OCI-M2 (cell line): ENCODE measurements around the gene EGLN1.

Experiments
- DNase-seq: peaks from one replicate; lab custom pipeline; 2025; ENCODE audit not compliant: unreplicated experiment; lab: John Stamatoyannopoulos, UW

EGLN1 gene

DNA sequence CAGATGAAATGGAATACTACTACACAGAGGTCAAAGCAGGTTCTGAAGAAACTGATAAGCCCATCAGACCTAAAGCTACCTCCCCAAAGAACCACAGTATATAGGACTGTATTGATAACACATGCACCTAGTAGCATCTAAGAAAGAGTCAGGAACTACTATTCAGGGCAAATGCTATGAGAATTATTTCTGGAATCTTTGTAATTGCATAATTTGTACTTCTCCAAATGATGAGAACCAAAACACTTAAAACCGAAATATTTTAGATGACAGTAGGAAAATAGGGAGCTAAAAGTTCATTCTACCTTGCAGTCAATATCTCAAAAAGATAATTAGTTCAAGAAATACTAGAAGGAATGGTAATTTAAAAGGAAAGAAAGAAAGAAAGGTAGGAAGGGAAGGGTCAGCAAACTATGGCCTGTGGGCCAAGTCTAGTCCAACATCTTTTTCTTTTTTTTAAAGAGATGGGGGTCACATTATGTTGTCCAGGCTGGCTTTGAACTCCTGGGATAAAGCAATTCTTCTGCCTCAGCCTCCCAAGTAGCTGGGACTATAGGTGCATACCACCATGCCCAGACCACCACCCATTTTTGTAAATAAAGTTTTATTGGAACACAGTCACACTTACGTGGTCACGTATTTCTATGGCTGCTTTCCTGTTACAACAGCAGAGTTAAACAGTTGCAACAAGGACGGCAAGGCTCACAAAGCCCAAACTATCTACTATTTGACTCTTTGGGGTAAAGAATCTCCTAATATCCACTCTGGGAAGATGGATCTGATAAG is 24.0 kb downstream of the EGLN1 start:
- no peak for DNase-seq

DNA sequence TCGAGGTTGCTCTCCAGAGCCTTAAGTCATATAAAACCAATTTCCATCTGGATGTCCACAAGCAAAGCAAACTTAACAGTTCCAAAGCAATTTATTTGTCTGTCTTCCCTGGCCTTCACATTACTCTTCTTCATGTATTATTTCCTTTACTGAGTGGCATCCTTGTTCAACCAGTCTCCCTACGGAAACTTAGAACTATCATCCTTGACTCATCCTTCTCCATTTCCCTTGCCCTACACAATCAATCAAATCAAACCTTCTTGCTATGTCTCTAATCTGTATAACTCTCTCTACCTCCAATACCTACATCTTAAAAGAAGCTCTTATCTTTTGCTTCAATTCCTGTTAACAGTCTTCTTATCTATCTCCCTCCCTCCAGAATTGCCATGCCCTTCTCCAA is 25.4 kb downstream of the EGLN1 start:
- DNase-seq: no peak

DNA sequence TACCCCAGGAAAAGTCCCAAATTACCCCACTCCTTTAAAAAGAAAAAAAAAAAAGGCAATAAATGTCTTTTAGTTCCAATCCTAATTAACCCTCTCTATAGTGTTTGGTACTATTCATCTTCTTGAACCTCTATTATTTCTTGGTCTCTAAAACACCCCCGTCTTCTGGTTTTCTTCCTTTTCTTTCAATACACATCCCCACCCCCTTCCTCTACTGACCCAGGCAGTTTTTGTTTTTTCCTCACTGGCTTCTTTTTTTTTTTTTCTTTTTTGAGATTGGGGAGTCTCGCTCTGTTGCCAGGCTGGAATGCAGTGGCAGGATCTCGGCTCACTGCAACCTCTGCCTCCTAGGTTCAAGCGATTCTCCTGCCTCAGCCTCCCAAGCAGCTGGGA is 26.1 kb downstream of the EGLN1 start:
- no peak for DNase-seq

DNA sequence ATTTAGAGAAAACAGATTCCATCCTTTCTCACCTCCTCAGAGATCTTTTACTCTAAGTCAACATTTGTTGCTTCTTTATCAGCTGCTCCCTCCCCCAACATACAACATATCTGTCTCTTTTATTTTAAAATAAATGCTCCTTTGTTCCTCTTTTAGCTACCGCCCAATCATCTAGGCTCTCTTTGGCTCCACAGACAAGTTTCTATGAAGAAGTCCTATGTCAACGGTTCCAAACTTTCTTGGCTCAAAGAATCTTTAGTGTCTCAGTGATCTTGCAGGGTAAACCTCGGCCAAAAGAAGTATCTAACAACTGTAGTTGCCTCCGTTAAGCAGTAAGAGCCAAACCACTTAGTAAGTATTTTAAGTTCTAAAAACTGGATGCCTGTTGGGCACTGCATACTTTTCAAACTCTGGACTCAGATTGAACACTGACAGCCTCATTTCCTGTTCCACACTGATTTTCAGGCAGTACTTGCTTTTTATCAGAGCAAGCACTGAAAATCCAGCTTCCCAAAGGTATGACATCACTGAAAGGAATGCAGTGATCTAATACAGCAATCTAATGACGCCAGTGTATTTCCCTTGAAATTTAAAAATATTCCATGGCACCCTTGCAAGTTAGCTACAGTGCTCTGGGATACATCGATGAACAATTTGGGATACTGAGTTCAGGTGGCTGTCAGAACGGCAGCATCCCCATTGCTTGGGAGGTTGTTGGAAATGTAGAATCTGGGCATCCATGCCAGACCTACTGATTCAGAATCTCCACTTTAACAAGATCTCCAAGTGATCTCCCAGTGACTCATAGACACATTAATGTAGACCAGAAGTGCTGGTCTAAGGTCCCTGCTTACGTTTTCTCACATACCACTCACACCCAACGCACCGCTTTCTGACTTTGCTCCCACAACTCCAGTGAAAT is 26.8 kb downstream of the EGLN1 start:
- DNase-seq: no peak

DNA sequence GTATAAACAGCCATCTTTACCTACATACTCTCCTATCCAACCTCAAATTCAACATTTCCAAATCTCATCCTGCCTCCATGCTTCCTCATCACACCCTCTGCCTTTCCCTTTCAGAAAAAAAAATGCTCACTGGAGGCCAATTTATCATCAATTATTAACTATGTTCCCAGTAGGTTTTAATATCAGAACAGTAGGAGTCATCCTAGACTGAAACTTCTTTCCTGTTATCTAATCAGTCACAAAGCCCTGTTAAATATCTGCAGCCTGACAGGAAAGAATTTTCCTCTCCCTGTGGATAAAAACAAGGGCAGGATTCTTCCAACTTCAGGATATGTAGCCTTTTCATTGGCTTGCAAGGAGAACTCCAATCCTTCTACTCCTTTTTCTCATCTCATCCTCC is 28.4 kb downstream of the EGLN1 start:
- DNase-seq: no peak

DNA sequence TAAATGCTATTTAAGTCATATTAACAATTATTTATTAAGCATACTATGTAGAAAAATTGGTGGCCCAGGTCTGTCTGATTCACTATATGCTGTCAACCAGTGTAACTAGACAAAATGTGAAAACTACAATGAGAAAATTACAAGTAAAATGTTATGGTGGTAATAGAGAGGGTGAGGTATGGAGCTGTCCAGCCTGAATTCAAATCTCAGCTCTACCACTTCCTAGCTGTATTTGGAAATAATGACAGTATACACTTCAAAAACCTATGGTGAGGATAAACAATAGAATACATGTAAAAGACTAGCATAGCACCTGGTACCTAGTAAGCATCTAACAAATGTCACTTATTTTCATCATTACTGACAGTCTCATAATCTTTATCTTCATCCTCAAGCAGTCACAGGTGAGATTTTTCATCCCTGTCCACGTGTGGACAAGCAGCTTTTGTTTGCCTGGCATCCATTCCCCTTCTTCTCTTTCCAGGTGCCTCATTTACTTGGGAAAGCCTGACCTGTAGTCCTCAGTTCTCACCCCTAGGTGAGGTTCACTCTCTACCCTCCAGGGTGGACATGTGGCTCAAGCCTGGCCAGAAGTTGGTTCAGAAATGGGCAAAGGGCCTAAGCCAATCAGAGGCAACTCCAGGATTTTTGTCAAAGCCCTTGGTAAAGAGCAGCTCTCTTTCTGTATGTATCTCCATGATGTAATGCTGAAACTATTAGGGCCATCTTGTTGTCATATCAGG is 29.5 kb downstream of the EGLN1 start:
- no peak for DNase-seq

DNA sequence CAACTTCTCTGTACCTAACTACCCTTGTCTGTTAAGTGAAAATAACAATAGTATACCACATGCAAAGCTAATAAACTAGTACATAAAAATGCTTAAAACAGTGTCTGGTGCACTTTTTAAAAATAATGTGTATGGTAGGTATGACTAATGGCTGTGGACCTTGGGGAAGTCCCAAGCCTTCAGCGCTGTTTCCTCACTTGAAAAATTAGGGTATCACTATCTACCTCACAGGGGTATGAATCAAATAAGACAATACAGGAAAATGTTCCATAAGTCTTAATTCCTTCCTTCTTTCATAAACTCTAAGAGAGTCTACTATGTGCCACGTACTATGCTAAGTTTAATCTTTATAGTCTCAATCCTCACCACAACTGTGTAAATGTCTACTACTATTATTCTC is 32.0 kb downstream of the EGLN1 start:
- no peak for DNase-seq

DNA sequence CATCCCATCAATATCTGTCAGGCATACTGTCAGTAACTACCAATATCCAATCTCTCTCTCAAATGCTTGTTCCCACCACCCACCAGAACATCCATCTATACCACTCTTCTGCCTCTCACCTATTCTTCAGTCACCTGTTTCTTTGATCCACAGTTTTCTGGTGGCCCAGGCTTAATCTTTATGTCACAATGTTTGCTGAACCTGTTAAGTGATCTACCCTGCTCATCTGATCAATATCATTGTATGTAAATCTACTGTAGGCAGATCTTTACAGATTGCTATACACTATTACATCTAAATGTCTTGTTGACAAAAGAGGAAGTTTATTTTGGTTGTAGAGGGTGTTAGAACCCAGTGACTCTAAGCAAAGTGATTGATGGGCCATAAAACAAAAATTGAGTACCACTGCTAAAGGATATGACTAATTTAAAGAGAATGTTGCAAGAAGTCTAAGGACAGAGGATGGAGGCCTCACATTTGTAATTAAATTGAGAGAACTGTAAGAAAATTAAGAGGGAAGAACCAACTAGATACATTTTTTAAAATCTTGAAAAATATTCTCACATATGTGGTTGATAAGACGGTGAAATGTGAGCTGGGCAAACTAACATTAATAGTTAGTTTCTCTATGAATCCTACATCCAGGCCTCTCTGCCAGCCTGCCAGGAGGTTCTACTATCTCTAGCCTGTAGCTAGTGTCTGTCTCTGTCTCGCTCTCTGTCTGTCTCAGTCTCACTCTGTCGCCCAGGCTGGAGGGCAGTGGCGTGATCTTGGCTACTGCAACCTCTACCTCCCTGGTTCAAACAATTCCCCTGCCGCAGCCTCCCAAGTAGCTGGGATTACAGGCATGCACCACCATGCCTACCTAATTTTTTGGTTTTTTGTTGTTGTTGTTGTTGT is 34.1 kb downstream of the EGLN1 start:
- DNase-seq: no peak

DNA sequence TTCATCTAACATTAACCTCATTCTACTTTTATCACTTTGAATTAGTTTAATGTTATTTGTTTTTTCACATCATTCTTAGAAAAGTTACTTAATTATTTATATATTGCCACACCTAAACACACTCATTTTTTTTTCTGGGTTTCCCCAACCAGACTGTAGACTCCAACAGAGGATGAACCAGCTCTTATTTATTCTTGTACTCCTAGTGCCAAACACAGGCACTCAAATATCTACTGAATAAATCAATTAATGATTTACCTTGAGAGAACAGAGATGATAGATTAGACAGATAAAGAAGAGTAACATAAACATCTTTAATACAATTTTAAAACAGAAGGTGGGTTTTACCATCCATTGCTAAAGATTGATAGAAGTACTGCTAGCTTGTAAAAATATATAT is 35.6 kb downstream of the EGLN1 start:
- no peak for DNase-seq

DNA sequence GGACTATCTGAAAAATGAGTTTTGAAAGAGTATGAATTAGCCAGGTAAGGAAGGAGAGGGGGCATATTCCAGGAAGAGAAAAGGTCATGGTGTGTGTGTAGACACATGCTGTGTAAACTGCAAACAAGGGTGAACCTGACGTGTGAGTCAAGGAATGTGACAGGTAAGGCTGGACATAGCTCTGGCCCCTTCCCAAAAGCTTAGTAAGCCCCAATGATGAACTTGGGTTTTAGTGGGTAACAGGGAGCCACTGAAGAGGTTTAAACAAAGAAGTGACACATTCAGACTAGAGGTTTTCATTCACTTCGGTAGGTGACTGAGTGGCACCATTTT is 36.7 kb downstream of the EGLN1 start:
- DNase-seq: no peak

DNA sequence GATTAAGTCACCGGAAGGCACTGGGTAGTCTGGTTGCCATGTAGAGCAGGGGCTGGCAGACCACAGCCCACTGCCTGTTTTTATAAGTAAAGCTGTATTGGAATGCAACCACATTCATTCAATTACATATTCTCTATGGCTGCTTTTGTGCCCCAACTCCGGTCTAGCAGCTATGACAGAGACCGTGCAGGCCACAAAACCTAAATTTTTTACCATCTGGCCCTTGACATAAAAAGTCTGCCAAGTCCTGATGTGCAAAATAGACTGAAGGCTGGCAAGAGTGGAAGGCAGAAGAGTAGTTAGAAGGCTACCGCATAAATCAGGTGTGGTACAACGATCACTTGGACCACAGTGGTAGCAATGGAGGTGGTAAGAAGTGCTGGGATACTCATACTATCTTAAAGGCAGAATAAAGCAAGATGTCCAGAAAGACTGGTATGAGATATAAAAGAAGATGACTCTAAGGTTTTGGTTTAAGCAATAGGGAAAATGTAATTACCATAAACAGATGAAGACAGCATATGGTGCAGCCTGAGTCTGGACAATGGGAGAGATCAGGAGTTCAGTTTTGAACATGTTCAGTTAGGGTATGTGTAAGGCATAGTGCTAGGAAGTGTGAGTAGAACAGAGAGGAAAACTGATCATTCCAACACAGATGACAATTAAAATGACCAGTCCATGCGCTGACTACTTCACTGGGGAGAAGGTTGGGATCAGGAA is 37.2 kb downstream of the EGLN1 start:
- DNase-seq: no peak

DNA sequence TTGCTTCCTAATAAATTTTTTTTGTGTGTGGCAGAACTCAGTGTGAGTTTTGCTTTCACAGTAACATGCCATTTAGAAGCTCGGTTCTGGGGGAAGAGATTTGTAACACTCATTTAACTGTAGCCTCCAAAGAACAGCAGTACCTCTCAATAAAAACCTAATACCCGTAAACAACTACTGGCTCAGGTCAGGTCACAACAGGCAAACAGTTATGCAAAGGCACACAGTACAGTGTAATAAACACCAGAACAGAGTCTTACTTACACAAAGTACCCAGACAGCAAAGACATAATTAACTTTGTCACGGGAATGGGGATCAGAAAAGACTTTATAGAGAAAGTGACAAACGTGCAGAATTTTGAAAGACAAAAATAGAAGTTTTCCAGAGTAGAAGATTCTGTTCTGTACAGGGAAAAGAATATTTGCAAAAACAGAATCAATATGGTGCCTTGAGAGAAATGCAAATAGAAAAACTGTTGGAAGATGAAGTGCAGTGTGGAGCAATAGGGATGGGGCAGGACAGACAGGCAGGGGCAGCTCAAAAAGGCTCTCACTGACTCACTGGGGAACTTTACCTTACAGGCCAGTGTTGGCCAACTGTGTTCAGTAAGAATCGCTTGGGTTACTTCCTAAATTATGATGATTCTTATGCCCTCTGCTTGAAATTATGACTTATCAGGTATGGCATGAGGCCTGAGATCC is 38.8 kb downstream of the EGLN1 start:
- no peak for DNase-seq

DNA sequence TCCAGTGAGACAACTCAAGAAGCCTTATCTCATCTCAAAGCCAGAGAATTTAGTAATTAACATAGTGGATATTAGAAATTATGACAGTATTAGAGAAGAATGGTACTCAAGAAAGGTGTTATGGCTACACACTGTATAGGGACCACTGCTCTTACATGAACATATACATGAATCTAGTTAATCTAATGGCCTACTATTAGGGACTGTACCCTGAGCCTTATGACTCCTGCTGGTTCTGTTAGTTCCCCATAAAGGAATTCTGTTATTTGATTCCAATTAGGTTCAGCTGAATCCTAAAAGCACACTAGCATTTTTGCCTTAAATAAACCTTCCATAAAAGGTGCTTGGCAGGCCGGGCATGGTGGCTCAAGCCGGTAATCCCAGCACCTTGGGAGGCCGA is 39.7 kb downstream of the EGLN1 start:
- DNase-seq: no peak

DNA sequence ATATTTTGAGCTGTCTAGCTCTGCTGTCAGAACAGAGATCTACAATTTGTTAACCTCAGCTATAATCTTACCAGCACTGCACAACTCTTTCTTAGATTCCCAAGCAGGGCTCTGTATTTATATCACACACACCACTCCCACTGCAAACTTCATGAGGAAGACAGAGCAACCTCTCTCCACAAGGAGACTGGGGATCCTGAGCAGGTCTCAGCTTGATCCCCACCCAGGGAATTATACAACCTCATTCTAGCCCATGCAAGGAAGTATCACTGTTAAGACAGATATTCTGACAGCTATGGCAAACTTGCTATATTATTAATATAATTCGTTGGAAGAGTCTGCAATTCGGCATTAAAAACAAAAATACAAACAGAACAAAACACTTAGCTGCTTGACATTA is 40.4 kb downstream of the EGLN1 start:
- DNase-seq: no peak

DNA sequence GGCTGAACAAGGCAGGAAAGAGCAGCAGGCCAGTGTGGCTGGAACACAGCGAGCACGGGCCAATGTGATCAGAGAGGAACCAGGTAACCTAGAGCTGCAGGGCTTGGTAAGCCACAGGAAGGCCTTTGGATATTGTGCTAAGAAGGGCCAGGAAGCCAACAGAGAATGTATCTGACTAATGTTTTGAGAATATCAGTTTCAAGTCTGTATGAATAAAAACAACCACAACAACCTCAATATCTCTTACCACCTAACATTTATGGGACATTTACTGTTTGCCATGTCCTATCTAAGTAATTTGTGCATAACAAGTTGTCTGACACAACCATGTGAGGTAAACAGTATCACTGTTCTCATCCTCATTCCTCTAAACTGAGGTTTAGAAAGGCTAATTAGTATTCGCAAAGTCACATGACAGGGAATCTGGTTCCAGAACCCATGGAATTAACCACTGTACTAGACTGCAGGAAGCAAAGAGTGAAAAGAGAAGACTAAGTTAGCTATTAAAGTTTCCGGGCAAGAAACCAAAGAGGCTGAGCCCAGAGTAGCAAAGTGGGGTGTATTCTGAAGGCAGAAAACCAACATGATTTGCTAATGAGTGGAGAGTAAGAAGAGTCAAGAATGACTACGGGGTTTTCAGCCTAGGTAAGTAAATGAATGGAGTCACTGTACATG is 45.1 kb downstream of the EGLN1 start:
- no peak for DNase-seq

DNA sequence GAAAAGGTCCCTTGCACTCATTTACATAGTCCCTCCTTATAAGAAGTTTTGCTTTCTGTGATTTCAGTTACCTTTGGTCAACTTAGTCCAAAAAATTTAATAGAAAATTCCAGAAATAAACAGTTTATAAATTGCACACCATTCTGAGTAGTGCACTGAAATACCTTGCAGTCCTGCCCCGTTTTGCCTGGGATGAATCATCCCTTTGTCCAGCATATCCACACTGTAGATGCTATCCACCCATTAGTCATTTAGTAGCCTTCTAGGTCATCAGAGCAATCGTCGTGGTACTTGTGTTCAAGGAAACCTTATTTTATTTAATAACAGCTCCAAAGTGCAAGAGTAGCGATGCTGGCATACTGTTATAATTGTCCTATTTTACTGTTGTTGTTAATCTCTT is 46.0 kb downstream of the EGLN1 start:
- no peak for DNase-seq

DNA sequence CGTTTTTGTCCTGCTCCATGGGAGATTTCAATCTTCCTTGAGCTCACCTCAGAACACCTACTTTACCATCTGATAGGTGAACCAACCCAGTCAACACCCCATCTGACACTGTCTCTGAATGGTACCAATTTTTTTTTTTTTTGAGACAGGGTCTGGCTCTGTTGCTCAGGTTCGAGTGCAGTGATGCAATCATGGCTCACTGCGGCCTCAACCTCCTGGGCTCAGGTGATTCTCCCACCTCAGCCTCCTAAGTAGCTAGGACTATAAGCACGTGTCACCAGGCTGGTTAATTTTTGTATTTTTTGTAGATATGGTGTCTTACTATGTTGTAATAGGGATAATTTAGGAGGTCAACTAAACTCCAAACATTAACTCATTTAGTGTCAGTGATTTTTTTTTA is 47.7 kb downstream of the EGLN1 start:
- no peak for DNase-seq

DNA sequence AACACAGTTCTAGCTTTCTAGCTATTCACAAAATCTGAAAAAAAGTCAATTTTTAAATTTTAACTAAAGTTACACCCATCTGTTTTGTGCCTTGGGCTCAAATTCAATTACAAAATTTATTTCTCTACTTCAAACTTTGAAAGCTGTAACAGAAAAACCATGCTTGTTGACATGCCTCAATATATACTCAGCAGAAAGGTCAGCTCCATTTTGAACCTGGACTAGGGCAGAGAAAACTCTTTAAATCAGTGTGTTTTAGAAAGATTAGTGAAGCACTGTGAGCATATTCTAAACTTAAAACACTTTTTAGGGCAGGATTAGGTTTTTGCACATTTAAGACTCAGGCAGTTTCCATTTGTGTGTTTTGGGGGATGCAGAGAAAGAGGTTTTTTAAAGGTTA is 49.6 kb downstream of the EGLN1 start:
- DNase-seq: no peak

DNA sequence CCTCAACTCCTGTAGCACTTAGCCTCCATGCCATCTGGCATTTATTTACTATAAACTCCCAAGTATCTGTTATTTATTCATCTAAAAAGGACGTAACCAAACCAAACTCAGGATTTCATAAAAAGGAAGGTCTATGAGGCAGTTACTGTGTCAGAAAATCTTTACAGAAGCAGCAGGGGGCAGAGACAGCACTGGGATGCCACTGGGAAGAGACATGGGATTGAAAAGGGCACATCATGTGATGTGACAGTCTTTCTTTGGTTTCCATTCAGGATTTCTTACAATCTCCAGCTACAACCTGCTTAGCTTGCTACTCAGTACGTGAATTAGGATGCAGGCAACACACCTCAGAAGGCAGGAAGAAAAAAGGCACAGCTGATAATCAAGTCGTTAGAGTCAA is 52.8 kb downstream of the EGLN1 start:
- no peak for DNase-seq
